Common myeloid progenitor, CD34-positive (primary cell): ENCODE measurements around the gene TMEM86B.
"Not testable (repeated sequence)": the region's sequence is repeated elsewhere in the genome, so short reads cannot be mapped to it uniquely, and the experiment has no call there.

Source experiments
- CTCF ChIA-PET: fragments of 350-600 bp; sonication (Branson Sonifier 250); formaldehyde crosslinking; loops from one replicate; lab custom pipeline; 2021; ENCODE audit warnings: antibody characterized with exemption; lab: Charles Lee
- POLR2A ChIA-PET: fragments of 350-600 bp; sonication (Branson Sonifier 250); formaldehyde crosslinking; loops from one replicate; lab custom pipeline; 2021; ENCODE audit warnings: antibody characterized with exemption; lab: Charles Lee
- DNase-seq, 3 donors: peaks; one replicate each; pipeline versions ENCODE4 v3.0.0 to v3.0.0-alpha.2; 2013
- H3K27ac ChIP-seq, 2 experiments: 1 replicate in 1 of 2; 2 replicates in 1 of 2; pipeline ENCODE4 v1.7.0; 2013; ENCODE audit warnings: inconsistent platforms in 2 of 2, low read length in 2 of 2, mild to moderate bottlenecking in 2 of 2, low read depth in 1 of 2, moderate library complexity in 1 of 2; ENCODE audit not compliant: severe bottlenecking in 2 of 2, insufficient read depth in 1 of 2, poor library complexity in 1 of 2
- H3K27me3 ChIP-seq, 5 experiments: replicated peaks in 2 of 5; 1 replicate in 3 of 5; 2 replicates in 2 of 5; pipeline versions ENCODE4 v1.6.1 to v1.7.0; 2013; ENCODE audit warnings: low read length in 4 of 5, mild to moderate bottlenecking in 2 of 5, moderate library complexity in 2 of 5, inconsistent platforms in 1 of 5; ENCODE audit not compliant: insufficient read depth in 5 of 5, control insufficient read depth in 4 of 5
- H3K36me3 ChIP-seq, 4 experiments: 1 replicate in 2 of 4; 2 replicates in 2 of 4; pipeline versions ENCODE4 v1.6.1 to v1.7.0; 2013; ENCODE audit warnings: low read length in 3 of 4, control low read depth in 1 of 4, mild to moderate bottlenecking in 1 of 4; ENCODE audit not compliant: control insufficient read depth in 4 of 4, insufficient read depth in 4 of 4
- H3K4me1 ChIP-seq, 4 experiments: 1 replicate in 3 of 4; 2 replicates in 1 of 4; pipeline versions ENCODE4 v1.6.1 to v1.7.1; 2013; ENCODE audit warnings: low read length in 3 of 4, mild to moderate bottlenecking in 3 of 4, control low read depth in 1 of 4, inconsistent platforms in 1 of 4, moderate library complexity in 1 of 4; ENCODE audit not compliant: control insufficient read depth in 4 of 4, insufficient read depth in 4 of 4; ENCODE audit errors: control extremely low read depth in 1 of 4
- H3K4me3 ChIP-seq, 7 experiments: 1 replicate in 4 of 7; 2 replicates in 3 of 7; pipeline versions ENCODE4 v1.5.1 to v1.7.0; 2013; ENCODE audit warnings: mild to moderate bottlenecking in 7 of 7, low read length in 6 of 7, moderate library complexity in 6 of 7, inconsistent platforms in 2 of 7, low read depth in 2 of 7, control low read depth in 1 of 7; ENCODE audit not compliant: insufficient read depth in 4 of 7, control insufficient read depth in 1 of 7; ENCODE audit errors: extremely low read depth in 1 of 7
- H3K9me3 ChIP-seq, 5 experiments: 1 replicate in 4 of 5; 2 replicates in 1 of 5; pipeline versions ENCODE4 v1.6.1 to v1.7.1; 2013; ENCODE audit warnings: low read length in 4 of 5, mild to moderate bottlenecking in 2 of 5, inconsistent platforms in 1 of 5, low read depth in 1 of 5, moderate library complexity in 1 of 5; ENCODE audit not compliant: control insufficient read depth in 4 of 5, insufficient read depth in 2 of 5; ENCODE audit errors: control extremely low read depth in 1 of 5
- WGBS: methylation state at CpG from one replicate; pipeline ENCODE4 v1.1.5; 2013; ENCODE audit not compliant: insufficient coverage; 5-methylcytosine and 5-hydroxymethylcytosine counted together

TMEM86B gene

GRCh38 chr19:55227241-55228014 lies 1.1 kb downstream of the TMEM86B start:
- ChIA-PET CTCF (no interaction called here), POLR2A (no interaction called here)
- WGBS, result 96% methylated on average over 25 of the region's 25 CpGs
- no peaks in the 10 kb centered on the region for H3K27me3 ChIP-seq
- no peak overlapping the region for H3K27ac ChIP-seq
- H3K4me1 ChIP-seq, result no peaks in the 10 kb centered on the region
- peaks cover 2 to 92% (median 64%) of the 10 kb centered on the region in 4 experiments for H3K36me3 ChIP-seq
- DNase-seq, result no peak
- H3K4me3 ChIP-seq, result no peak overlapping the region
- no peaks in the 10 kb centered on the region for H3K9me3 ChIP-seq

GRCh38 chr19:55226788-55227187 lies 1.8 kb downstream of the TMEM86B start:
- 93% methylated on average over 14 of the region's 18 CpGs for WGBS
- CTCF ChIA-PET, result no interaction called here
- Histone ChIP-seq H3K27me3 (no peaks in the 10 kb centered on the region), H3K9me3 (no peaks in the 10 kb centered on the region), H3K27ac (no peak overlapping the region), H3K4me3 (no peak overlapping the region), H3K4me1 (no peaks in the 10 kb centered on the region), H3K36me3 (peaks cover 0 to 86% (median 58%) of the 10 kb centered on the region in 4 experiments)
- POLR2A ChIA-PET, result no interaction called here
- no peak for DNase-seq

- 94% methylated on average over 9 of the region's 9 CpGs for WGBS
- H3K4me1 ChIP-seq, result no peaks in the 10 kb centered on the region
- H3K36me3 ChIP-seq, result peaks cover 0 to 80% (median 56%) of the 10 kb centered on the region in 4 experiments
- peaks cover 0 to under 1% (median 0%) of the 10 kb centered on the region in 5 experiments for H3K9me3 ChIP-seq
- no peak for DNase-seq
- H3K27ac ChIP-seq, result no peak overlapping the region
- ChIA-PET POLR2A (no interaction called here), CTCF (no interaction called here)
- no peak overlapping the region for H3K4me3 ChIP-seq
- no peaks in the 10 kb centered on the region for H3K27me3 ChIP-seq
These were observed 2.3 kb downstream of the TMEM86B start for GRCh38 chr19:55226273-55226672.

- no peak for DNase-seq
- Histone ChIP-seq H3K36me3 (peaks cover 1 to 79% (median 52%) of the 10 kb centered on the region in 4 experiments), H3K4me1 (no peaks in the 10 kb centered on the region), H3K9me3 (peaks cover 0 to 7% (median 3%) of the 10 kb centered on the region in 5 experiments), H3K4me3 (no peak overlapping the region), H3K27me3 (no peaks in the 10 kb centered on the region), H3K27ac (no peak overlapping the region)
- CTCF ChIA-PET, result no interaction called here
- WGBS, result 100% methylated on average over 3 of the region's 7 CpGs
- POLR2A ChIA-PET, result no interaction called here
These were observed 3.1 kb downstream of the TMEM86B start for GRCh38 chr19:55225415-55225958.

- CTCF ChIA-PET, H3K9me3 ChIP-seq, POLR2A ChIA-PET, H3K4me1 ChIP-seq, H3K27ac ChIP-seq, H3K27me3 ChIP-seq, DNase-seq, H3K4me3 ChIP-seq: not testable (repeated sequence)
- 90% methylated on average over 6 of the region's 11 CpGs for WGBS
- peaks cover 3 to 77% (median 47%) of the 10 kb centered on the region in 4 experiments for H3K36me3 ChIP-seq
These were observed 3.7 kb downstream of the TMEM86B start for GRCh38 chr19:55224679-55225414.

GRCh38 chr19:55224038-55224665 lies 4.4 kb downstream of the TMEM86B start:
- Histone ChIP-seq H3K27me3 (no peaks in the 10 kb centered on the region), H3K9me3 (peaks cover 0 to 9% (median 3%) of the 10 kb centered on the region in 5 experiments), H3K36me3 (peaks cover 3 to 70% (median 41%) of the 10 kb centered on the region in 4 experiments), H3K4me1 (no peaks in the 10 kb centered on the region), H3K27ac (no peak overlapping the region), H3K4me3 (no peak overlapping the region)
- ChIA-PET CTCF (no interaction called here), POLR2A (no interaction called here)
- no peak for DNase-seq
- 89% methylated on average over 20 of the region's 26 CpGs for WGBS
